Endothelial cell of umbilical vein (primary cell): ENCODE measurements around the gene SLC16A7.

Experiments used
- CTCF ChIP-seq, 2 donors: IDR thresholded peaks; 1 replicate in 1 of 2; 2 replicates in 1 of 2; pipeline ENCODE4 v1.5.1; 2011; ENCODE audit warnings: low read length in 2 of 2, mild to moderate bottlenecking in 2 of 2, moderate library complexity in 2 of 2, control low read depth in 1 of 2, inconsistent platforms in 1 of 2, low read depth in 1 of 2; ENCODE audit not compliant: insufficient read depth in 1 of 2; ENCODE audit errors: extremely low read depth in 1 of 2
- EZH2 ChIP-seq: IDR thresholded peaks from 2 replicates; pipeline ENCODE4 v1.6.1; 2012; ENCODE audit warnings: borderline replicate concordance, low read depth, mild to moderate bottlenecking, moderate library complexity, low read length, inconsistent platforms; ENCODE audit not compliant: severe bottlenecking
- MYC ChIP-seq: IDR thresholded peaks from one replicate; pipeline ENCODE4 v1.6.1; 2011; ENCODE audit warnings: mild to moderate bottlenecking, low read depth, low read length
- POLR2A ChIP-seq: IDR thresholded peaks from 2 replicates; pipeline ENCODE4 v1.6.1; 2012; ENCODE audit warnings: low read depth, mild to moderate bottlenecking, control low read depth, low read length

GRCh38 chr12:59657711-59658110 is 61.9 kb downstream of the SLC16A7 start:
- TF ChIP-seq EZH2 (no peak), CTCF (IDR thresholded peaks at IDR 0.05; ENCODE audit: extremely low read depth in 1 of 2, insufficient read depth in 1 of 2, low read depth in 1 of 2, low read length in 2 of 2) (no peak), POLR2A (no peak), MYC (no peak)
